Stimulated activated naive CD8-positive, alpha-beta T cell treated with anti-CD3 and anti-CD28 coated beads, Interleukin-15, Interleukin-2, amounts not matched to agents 100 U/mL and 50 U/mL, for 24 hours (primary cell): ENCODE results near the gene PIM2.
A peak's percentile ranks its signal among the peaks of the same experiment; 100 is the strongest.
"Not testable (repeated sequence)": the region's sequence is repeated elsewhere in the genome, so short reads cannot be mapped to it uniquely, and the experiment has no call there.

Experiments used
- ATAC-seq: fragments of 150-1000 bp; cut with Tn5 transposase; one replicate; pipeline ENCODE4 v1.10.0; 2021
- DNase-seq: peaks from one replicate; pipeline ENCODE4 v3.0.0; 2021

Gene PIM2

GRCh38 chrX:48908600-48908999, 10.2 kb downstream of the PIM2 start:
- no peak for DNase-seq
- no peak for ATAC-seq

DNA sequence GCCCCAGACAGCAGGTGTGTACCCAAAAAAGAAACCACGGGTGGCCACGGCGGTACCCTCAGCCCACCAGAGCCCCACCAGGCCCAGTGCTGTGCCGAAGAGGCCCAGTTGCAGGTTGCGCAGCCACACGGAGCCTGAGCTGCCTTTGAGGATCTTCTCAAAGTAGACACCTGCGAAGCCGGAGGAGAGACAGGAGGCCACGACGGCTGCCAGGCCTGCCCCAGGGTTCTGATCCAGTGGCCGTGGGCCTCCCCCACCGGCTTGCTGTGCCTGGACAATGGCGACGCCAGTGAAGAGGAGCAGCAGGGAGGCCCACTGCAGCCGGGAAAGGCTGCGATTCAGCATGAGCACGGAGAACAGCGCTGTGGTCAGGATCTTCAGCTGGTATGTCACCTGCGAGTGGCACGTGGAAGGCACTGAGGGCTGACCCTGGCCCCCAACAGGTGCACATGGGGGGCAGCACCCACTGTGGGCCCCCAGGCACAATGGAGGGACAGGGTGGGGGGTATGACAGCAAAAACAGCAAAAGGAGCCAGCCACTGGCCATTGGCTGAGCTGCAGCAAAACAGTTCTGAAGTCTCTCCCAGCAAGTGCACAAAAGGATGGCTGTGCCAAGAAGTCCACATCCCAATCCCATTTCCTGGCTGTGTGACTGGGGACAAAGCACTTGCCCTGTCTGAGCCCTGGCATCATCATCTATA, 13.6 kb downstream of the PIM2 start:
- ATAC-seq (no peak), DNase-seq (no peak)

GRCh38 chrX:48904626-48905025, 14.2 kb downstream of the PIM2 start:
- no peak for DNase-seq
- ATAC-seq: no peak

- no peak for ATAC-seq
- no peak for DNase-seq
Observed at GRCh38 chrX:48904180-48904579, 14.6 kb downstream of the PIM2 start.

GRCh38 chrX:48903290-48903689, 15.5 kb downstream of the PIM2 start:
- DNase-seq: no peak
- ATAC-seq: no peak

GRCh38 chrX:48902776-48903175, 16.0 kb downstream of the PIM2 start:
- ATAC-seq: no peak

GRCh38 chrX:48902135-48902534, 16.7 kb downstream of the PIM2 start:
- DNase-seq (no peak), ATAC-seq (no peak)

More at GRCh38 chrX:48902776-48903175, 16.0 kb downstream of the PIM2 start:
- DNase-seq: no peak

- ATAC-seq: no peak
- DNase-seq: no peak
Observed at GRCh38 chrX:48901069-48901468, 17.8 kb downstream of the PIM2 start.

GRCh38 chrX:48899078-48899410, 19.8 kb downstream of the PIM2 start:
- no peak for ATAC-seq

GRCh38 chrX:48897625-48898306, 21.1 kb downstream of the PIM2 start, which contains the start of the genes PQBP1 and TIMM17B:
TSS of gene PQBP1 (plus strand) at chrX:48897930. CDS start at chrX:48898510, 580 bp downstream.
TSS of gene TIMM17B (minus strand) at chrX:48897768. CDS start at chrX:48897749, 19 bp downstream.
- DNase-seq (peak; percentile 85), ATAC-seq (peak; percentile 94)

More at GRCh38 chrX:48899078-48899410, 19.8 kb downstream of the PIM2 start:
- no peak for DNase-seq

DNA sequence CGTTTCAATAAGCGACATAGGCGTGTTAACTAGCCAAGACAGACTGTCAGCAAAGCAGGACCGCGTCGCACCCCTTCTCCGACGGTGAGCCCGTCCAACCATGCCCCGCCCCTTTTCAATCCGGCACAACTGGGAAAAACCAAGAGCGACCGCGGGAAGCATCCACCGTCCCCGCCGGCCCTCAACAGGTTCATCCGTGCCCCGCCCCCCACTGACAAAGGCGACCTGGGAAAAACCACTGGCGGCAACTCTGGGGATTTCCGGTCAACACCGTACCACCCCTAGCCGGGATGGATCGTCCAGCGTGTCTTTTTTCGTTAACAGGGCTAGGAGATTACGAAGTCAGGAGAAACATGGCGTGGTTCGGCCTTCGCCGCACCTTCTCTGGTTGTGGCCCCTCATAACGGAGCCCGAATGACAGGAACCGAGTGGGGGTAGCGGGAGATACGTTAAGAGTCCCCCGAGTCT, 21.6 kb downstream of the PIM2 start:
- ATAC-seq (peak; percentile 24), DNase-seq (peak; percentile 68)

DNA sequence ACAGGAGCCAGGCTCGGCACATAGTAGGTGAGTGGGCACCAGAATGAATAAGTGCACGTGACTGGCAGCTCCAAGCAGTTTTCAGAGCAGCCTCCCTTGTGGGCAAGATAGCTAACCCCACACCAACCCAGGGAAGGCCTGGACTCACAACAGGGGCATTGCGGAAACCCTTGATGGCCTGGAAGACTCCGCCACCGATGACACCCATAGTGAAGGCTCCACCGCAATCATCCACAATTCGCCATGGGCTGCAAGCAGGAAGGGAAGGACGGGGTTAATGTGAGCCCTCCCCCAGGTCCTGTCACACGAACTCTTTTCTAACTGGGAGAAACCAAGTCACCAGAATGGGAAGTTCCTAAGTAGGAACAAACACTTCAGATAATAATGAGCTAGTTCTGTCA, 22.2 kb downstream of the PIM2 start:
- ATAC-seq (no peak), DNase-seq (no peak)

- no peak for DNase-seq
Observed at GRCh38 chrX:48894891-48895290, 23.9 kb downstream of the PIM2 start.

DNA sequence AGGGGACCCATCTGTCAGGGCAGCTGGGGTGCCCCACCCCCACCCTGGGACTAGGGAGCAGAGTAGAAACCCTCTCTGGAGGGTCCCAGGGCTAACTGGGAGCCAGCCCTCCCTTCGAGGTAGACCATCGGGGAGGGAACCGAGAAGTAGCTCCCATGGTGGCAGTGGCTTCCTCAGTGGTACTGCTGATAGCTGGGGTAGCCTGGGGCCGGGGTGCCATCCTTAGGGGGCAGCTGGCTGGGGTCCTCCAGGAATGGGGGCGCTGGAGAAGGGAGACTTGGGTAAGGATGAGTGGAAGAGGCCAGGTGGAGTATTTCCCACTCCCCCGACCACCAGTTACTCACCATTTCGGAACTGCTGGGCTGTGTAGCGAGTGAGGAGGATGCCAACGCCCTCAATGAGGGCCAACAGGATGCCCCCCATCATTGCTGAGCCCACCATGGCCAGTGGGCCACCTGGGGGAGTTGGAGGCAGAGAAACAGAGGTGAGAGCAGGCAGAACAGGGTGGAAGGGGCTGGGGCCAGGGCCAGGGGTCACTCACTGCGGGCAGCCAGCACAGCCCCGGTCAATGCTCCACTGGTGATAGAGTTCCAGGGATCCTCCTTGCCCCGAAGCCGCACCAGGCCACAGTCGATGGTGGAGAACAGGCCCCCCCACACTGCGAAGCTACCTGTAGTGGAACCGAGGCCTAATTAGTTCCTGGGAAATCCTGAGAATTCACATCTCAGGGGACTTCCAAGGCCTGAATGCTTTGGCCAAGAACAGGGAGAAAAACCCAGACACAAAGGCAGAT, 25.1 kb downstream of the PIM2 start:
- ATAC-seq (no peak), DNase-seq (no peak)

More at GRCh38 chrX:48894891-48895290, 23.9 kb downstream of the PIM2 start:
- ATAC-seq: no peak

- no peak for ATAC-seq
- no peak for DNase-seq
Observed at GRCh38 chrX:48892896-48893295, 25.9 kb downstream of the PIM2 start.

DNA sequence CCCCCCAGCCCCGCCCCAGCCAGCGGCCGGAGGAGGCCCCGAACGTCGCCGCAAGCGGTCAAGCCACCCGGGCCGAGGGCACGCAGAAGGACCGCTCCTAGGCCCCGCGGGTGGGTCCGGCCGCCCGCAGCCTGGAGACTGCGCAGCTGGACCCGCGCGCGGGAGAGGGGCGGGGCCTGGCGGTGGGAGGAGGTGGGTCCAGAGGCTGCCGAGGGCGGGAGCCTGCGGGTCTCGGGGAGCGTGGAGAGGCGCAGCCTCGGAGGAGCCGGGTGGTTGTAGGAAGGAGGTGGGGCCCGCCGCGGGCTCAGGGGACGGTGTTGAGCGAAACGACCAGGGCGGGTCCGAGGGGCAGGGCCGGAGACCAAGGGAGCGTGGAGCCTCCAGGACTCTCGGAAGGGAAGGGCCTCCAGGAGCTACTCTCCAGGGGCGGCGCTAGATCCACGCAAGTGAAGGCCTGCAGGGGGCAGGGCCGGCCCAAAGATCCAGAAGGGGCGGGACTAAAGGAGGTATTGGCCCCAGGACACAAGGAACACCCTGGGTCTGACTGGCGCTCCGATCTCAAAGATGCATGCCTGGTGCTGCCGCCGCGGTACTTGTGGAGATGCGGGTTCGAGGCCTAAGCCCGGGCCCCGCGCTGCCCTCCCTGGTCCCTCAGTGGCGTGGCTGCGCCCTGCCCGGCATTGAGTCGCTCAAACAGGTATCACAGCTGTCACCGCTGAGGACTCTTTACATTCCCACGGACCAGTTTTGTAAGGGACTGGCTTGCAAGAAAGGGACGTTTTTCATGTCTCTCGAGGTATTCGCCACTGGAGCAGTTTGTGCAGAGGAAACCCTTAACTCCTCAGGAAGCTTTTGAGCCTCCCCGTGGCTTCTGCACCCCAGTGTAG, 27.2 kb downstream of the PIM2 start:
- ATAC-seq (peak; percentile 90), DNase-seq (peak; percentile 71)

DNA sequence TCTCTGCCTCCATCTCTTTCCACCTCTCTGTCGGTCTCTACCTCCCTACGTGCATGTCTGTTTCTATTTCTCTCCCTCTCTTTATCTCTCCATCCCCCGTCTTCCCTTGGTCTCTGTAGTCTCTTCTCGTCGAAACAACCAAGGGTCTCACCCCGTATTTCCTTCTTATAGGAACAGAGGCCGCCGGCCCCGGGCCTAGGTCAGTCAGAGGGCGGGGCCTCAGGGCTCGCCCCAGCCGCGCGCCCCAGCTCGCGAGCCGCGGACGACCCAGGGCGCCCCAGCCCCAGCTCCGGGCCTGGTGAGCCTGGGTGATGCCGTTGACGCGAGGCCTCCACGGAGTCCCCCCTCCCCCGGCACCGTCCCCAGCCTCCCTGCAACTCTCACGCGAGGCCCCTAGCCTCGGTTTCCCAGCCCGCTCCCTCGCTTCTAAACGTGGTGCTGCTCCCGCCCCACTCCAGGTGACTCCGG, 27.9 kb downstream of the PIM2 start:
- ATAC-seq (peak; percentile 47), DNase-seq (peak; percentile 14)

DNA sequence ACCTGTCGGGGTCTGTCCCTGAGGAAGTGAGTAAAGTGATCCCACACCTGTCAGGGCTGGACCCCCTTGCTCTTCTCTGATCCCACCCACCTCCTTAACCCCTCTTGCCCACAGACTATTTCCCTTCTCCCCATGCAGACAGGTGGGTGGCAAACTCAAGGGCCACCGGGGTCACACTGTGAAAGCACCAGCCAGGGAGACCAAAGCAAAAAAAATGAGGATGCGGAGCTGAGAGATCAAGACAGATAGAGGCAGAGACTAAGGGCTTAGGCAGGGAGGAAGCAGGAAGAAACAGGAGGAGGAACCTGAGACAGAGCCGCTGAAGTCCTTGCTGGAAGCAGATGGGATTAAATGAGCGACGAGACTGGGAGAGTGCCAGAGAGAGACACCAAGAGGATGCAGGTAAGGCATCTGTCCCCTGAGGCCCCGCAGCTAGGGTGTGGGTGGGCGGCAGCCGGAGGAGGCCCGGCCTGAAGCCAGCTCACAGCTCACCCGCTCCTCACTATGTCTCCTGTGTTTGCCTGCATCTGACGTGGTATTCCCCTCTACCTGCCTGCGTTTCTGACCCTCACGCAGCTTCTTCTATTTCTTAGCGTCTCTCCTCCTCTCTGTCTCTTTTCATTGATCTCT, 28.4 kb downstream of the PIM2 start:
- ATAC-seq (no peak), DNase-seq (peak; percentile 19)

DNA sequence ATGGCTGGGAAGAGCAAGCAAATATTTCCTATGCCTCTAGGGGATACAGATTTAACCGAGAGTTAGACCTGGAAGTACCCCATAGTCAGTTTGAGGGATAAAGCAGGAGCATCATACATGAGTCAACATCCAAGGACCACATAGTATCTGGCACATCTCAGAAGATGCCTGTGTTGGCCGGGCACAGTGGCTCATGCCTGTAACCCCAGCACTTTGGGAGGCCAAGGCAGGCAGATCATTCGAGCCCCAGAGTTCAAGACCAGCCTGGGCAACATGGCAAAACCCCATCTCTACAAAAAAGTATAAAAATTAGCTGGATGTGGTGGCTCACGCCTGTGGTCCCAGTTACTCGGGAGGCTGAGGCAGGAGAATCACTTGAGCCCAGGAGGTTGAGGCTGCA, 32.2 kb downstream of the PIM2 start:
- DNase-seq, ATAC-seq: not testable (repeated sequence)

GRCh38 chrX:48883729-48884128, 35.1 kb downstream of the PIM2 start:
- no peak for DNase-seq
- no peak for ATAC-seq

DNA sequence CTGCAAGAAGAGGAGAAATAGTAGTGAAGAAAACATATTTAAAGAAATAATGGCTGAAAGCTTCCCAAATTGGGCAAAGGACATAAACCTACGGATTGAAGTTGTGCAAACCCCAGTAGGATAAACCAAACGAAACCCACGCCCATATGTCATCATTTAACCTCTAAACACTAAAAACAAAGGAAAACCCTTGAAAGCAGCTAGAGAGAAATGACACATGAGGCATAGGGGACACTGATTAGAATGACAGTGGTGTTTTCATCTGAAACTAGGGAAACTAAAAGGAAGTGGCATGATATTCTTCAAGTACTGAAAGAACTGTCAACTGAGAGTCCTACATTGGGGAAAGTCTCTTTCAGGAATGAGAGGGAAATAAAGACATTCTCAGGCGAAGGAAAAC, 41.9 kb downstream of the PIM2 start:
- not testable (repeated sequence) for ATAC-seq, DNase-seq
